ENCODE results near the gene KIAA2012.
A peak's percentile ranks its signal among the peaks of the same experiment; 100 is the strongest.

KIAA2012 gene

DNA sequence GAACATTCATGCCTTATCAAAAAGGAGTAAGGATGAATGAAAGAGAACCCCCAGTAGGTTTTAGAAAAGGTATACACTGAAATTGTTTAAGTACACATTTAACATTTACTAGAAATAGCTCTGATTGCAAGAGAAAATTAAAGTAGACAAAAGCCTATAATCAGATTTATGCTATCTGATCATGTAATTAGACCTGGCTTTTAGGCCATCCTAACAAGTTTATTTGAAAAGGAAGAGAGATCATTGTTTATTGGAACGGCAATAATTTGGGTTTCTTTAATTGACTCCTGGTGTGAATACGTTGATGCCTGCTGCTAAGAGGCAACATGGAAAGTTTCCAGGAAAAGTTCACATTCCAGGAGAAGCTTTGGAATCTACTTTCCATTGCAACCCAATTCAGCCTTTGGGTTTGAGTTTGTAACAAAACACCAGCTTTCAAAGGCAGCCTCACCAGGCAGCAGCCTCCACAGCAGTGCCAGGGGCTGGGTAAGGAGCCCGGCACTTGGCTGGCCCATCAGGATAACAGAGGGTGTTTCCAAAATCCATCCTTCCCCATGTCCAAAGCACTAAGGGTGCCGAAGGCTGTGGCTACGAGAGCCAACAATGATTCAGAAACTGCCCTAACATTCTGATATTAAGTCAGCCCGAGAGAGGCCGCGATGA, 21.4 kb upstream of the KIAA2012 start:
- H3K4me3 ChIP-seq (replicated peaks in 1 of 2; ENCODE audit: low read depth in 2 of 2, low read length in 2 of 2), result no peak overlapping the region
- TF ChIP-seq, protein P1, sequence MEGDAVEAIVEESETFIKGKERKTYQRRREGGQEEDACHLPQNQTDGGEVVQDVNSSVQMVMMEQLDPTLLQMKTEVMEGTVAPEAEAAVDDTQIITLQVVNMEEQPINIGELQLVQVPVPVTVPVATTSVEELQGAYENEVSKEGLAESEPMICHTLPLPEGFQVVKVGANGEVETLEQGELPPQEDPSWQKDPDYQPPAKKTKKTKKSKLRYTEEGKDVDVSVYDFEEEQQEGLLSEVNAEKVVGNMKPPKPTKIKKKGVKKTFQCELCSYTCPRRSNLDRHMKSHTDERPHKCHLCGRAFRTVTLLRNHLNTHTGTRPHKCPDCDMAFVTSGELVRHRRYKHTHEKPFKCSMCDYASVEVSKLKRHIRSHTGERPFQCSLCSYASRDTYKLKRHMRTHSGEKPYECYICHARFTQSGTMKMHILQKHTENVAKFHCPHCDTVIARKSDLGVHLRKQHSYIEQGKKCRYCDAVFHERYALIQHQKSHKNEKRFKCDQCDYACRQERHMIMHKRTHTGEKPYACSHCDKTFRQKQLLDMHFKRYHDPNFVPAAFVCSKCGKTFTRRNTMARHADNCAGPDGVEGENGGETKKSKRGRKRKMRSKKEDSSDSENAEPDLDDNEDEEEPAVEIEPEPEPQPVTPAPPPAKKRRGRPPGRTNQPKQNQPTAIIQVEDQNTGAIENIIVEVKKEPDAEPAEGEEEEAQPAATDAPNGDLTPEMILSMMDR (IDR thresholded peaks at IDR 0.05; ENCODE audit: low read depth, low read length), result no peak
- peak in 1 of 2 donors; percentile 57 for DNase-seq (ENCODE audit: low read depth in 2 of 2)

DNA sequence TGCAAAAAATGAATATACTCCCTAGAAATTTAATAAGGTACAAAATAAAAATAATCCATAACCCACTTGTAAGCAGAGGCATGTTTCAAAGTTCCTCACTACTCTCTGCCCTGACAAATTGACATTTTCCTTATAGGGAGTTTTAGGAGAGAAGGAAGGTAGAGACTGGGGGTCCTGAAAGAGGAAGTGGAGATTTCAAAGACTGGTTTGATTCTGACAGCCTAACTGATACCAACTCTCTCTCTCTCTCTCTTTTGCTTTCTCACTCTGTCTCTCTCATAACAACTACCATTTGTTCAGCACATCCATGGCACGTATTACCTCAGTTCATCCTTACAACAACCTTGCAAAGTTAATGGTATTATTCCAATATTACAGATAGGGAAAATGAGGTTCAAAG, 20.8 kb upstream of the KIAA2012 start:
- H3K4me3 ChIP-seq (replicated peaks in 1 of 2; ENCODE audit: low read depth in 2 of 2, low read length in 2 of 2), result no peak overlapping the region
- DNase-seq (ENCODE audit: low read depth in 2 of 2), result no peak
- TF ChIP-seq, protein P1 (IDR thresholded peaks at IDR 0.05; ENCODE audit: low read depth, low read length), result no peak

- no peak overlapping the region for H3K4me3 ChIP-seq (replicated peaks in 1 of 2; ENCODE audit: low read depth in 2 of 2, low read length in 2 of 2)
- TF ChIP-seq, protein P1 (IDR thresholded peaks at IDR 0.05; ENCODE audit: low read depth, low read length), result no peak
- DNase-seq (ENCODE audit: low read depth in 2 of 2), result no peak
These were observed 18.4 kb upstream of the KIAA2012 start for GRCh38 chr2:202054679-202055078.

DNA sequence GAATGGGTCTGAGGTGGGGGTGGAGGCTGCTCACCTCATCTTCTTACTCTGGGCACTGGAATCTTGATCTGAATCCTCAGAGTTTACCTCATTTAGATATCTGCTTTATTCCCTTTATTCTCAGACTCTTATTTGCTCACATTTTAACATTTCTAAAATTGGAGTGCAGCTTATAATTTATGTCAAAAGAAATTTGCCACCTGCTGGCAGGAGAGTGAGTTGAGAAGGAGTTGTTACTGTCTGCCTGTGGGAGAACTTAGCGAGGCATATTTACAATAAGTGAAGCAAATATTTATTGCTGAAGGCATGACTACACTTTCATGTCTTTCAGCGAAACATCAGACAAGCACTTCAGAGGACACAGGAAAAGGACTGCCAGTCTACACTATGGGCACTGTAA, 16.4 kb upstream of the KIAA2012 start:
- peak; percentile 22 to 36 for DNase-seq (ENCODE audit: low read depth in 2 of 2)
- H3K4me3 ChIP-seq (replicated peaks in 1 of 2; ENCODE audit: low read depth in 2 of 2, low read length in 2 of 2), result no peak overlapping the region
- TF ChIP-seq, protein P1 (IDR thresholded peaks at IDR 0.05; ENCODE audit: low read depth, low read length), result peak; percentile 24

- no peak for DNase-seq (ENCODE audit: low read depth in 2 of 2)
- TF ChIP-seq, protein P1 (IDR thresholded peaks at IDR 0.05; ENCODE audit: low read depth, low read length), result peak; percentile 19
- H3K4me3 ChIP-seq (replicated peaks in 1 of 2; ENCODE audit: low read depth in 2 of 2, low read length in 2 of 2), result no peak overlapping the region
These were observed 12.8 kb upstream of the KIAA2012 start for GRCh38 chr2:202060218-202060617.

DNA sequence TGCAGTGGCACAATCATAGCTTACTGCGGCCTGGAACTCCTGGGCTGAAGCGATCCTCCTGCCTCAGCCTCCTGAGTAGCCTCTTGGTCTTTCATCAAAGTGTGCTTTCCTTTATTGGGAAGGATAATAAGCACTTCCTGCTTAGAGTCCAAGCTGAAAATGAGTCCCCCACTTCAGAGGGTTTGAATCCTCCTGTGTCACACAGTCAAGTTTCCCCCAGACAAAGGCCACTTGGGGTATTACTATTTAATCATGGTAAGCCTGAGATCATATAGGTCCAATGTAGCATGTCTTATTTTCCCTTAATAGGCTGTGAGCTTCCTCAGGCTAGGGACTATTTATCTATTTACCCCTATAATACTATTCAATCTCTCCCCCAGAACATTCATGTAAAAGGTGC, 11.4 kb upstream of the KIAA2012 start:
- DNase-seq (ENCODE audit: low read depth in 2 of 2), result no peak
- TF ChIP-seq, protein P1 (IDR thresholded peaks at IDR 0.05; ENCODE audit: low read depth, low read length), result no peak
- H3K4me3 ChIP-seq (replicated peaks in 1 of 2; ENCODE audit: low read depth in 2 of 2, low read length in 2 of 2), result no peak overlapping the region

All from cardiac fibroblast (primary cell).